ENCODE data around the gene ACTR8.
A peak's percentile ranks its signal among the peaks of the same experiment; 100 is the strongest.
"Not testable (repeated sequence)": the region's sequence is repeated elsewhere in the genome, so short reads cannot be mapped to it uniquely, and the experiment has no call there.

The ACTR8 gene

DNA sequence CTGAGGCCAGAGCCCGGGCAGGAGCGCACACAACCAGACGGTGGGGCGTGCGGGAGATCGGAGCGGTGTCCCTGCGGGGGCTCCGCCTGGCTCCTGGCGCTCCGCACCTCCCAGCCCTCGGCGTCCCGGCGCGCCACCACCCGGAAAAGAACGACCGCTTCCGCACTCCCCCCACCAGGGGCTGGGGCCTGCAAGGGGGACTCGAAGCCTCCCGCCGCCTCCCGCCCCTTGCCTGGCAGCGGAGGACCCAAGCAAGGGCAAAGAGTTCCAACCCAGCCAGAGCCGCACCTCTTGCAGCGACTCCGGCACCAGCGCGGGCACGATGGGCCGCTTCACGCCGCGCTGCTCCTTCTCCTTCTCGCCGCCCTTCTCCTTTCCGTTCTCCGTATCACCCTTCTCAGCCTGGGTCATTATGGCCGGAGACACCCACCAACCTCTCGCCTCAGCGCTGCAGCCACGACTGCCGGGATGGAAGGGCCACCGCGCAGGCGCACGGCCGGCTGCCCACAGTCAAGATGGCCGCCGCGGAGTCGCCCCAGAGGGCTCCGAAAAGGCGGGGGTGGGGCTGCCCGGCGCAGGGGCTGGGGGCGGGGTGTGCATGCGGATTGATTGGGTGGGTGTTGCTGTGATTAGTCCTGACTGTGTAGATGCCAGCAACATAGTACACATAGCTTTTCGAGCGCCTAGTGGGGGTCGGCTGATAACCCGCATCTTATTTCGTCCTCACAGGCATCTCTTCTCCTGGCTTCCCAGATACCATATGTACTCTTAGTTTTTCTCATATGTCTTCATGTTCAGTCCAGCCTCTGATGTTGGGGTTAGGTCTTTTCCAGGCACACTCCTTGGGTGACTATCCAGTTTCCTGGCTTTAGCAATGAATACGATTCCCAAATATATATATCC is at the start of gene ACTR8:
ACTR8 (minus strand) TSS at position 462 of the 903 bp plus-strand sequence; CDS start at position 411, 51 bp downstream.
- H3K9me3 ChIP-seq (ENCODE audit: control insufficient read depth in 5 of 5, low read length in 5 of 5) = no peaks in the 10 kb centered on the region
- peak within 1 kb of the TSS; percentile 87 to 99 (median 95) for H3K4me3 ChIP-seq (ENCODE audit: low read depth in 1 of 5, low read length in 5 of 5)
- no peaks in the 10 kb centered on the region for H3K27me3 ChIP-seq (ENCODE audit: control insufficient read depth in 5 of 5, insufficient read depth in 4 of 5, low read length in 5 of 5)
- peak within 1 kb of the TSS; percentile 48 to 89 (median 81) for H3K9ac ChIP-seq (ENCODE audit: low read length in 5 of 5)
- peaks cover 3 to 21% (median 18%) of the 10 kb centered on the region in 5 donors for H3K4me1 ChIP-seq (ENCODE audit: control insufficient read depth in 5 of 5, insufficient read depth in 5 of 5, low read length in 5 of 5)
- H3K36me3 ChIP-seq (ENCODE audit: control insufficient read depth in 5 of 5, insufficient read depth in 5 of 5, low read length in 5 of 5) = peaks cover 27 to 56% (median 43%) of the 10 kb centered on the region in 5 donors
- peak within 1 kb of the TSS; percentile 75 for H3K27ac ChIP-seq (ENCODE audit: low read depth, low read length)

DNA sequence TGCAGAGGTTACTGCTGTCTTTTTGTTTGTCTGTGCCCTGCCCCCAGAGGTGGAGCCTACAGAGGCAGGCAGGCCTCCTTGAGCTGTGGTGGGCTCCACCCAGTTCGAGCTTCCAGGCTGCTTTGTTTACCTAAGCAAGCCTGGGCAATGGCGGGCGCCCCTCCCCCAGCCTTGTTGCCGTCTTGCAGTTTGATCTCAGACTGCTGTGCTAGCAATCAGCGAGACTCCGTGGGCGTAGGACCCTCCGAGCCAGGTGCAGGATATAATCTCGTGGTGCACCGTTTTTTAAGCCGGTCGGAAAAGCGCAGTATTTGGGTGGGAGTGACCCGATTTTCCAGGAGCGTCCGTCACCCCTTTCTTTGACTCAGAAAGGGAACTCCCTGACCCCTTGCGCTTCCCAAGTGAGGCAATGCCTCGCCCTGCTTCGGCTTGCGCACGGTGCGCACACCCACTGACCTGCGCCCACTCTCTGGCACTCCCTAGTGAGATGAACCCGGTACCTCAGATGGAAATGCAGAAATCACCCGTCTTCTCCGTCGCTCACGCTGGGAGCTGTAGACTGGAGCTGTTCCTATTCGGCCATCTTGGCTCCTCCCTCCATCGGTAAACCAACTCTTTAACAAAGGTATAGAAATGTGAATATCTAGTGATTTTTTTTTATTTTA is 45.4 kb upstream of the ACTR8 start:
- H3K27me3 ChIP-seq (ENCODE audit: control insufficient read depth in 5 of 5, insufficient read depth in 4 of 5, low read length in 5 of 5); H3K27ac ChIP-seq (ENCODE audit: low read depth, low read length); H3K9me3 ChIP-seq (ENCODE audit: control insufficient read depth in 5 of 5, low read length in 5 of 5); H3K4me1 ChIP-seq (ENCODE audit: control insufficient read depth in 5 of 5, insufficient read depth in 5 of 5, low read length in 5 of 5); H3K4me3 ChIP-seq (ENCODE audit: low read depth in 1 of 5, low read length in 5 of 5); H3K36me3 ChIP-seq (ENCODE audit: control insufficient read depth in 5 of 5, insufficient read depth in 5 of 5, low read length in 5 of 5); H3K9ac ChIP-seq (ENCODE audit: low read length in 5 of 5): not testable (repeated sequence)

GRCh38 chr3:53921296-53921695 is 39.3 kb upstream of the ACTR8 start:
- Histone ChIP-seq H3K27me3 (ENCODE audit: control insufficient read depth in 5 of 5, insufficient read depth in 4 of 5, low read length in 5 of 5) (no peaks in the 10 kb centered on the region), H3K9me3 (ENCODE audit: control insufficient read depth in 5 of 5, low read length in 5 of 5) (peaks cover 0 to 13% (median 6%) of the 10 kb centered on the region in 5 donors), H3K27ac (ENCODE audit: low read depth, low read length) (no peak overlapping the region), H3K4me1 (ENCODE audit: control insufficient read depth in 5 of 5, insufficient read depth in 5 of 5, low read length in 5 of 5) (no peaks in the 10 kb centered on the region), H3K4me3 (ENCODE audit: low read depth in 1 of 5, low read length in 5 of 5) (no peak overlapping the region), H3K9ac (ENCODE audit: low read length in 5 of 5) (no peak overlapping the region), H3K36me3 (ENCODE audit: control insufficient read depth in 5 of 5, insufficient read depth in 5 of 5, low read length in 5 of 5) (no peaks in the 10 kb centered on the region)

DNA sequence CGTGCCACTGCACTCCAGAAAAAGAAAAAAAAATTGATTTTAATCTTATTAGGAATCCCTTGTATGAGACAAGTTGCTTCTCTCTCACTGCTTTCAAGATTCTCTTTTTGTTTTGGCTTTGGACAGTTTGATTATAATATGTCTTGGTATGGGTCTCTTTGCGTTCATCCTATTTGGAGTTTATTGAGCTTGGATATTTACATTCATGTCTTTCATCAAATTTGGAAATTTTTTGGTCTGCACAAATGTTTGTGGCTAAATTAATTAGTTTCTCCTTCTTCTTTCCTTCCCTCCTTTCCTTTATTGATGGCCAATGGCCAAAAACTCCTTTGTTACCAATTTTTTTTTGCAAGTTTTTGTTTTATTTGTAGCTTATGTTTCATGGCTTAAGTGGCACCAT is 37.8 kb upstream of the ACTR8 start:
- Histone ChIP-seq H3K4me3 (ENCODE audit: low read depth in 1 of 5, low read length in 5 of 5) (no peak overlapping the region), H3K36me3 (ENCODE audit: control insufficient read depth in 5 of 5, insufficient read depth in 5 of 5, low read length in 5 of 5) (no peaks in the 10 kb centered on the region), H3K9me3 (ENCODE audit: control insufficient read depth in 5 of 5, low read length in 5 of 5) (peaks cover 0 to 13% (median 6%) of the 10 kb centered on the region in 5 donors), H3K27me3 (ENCODE audit: control insufficient read depth in 5 of 5, insufficient read depth in 4 of 5, low read length in 5 of 5) (no peaks in the 10 kb centered on the region), H3K4me1 (ENCODE audit: control insufficient read depth in 5 of 5, insufficient read depth in 5 of 5, low read length in 5 of 5) (no peaks in the 10 kb centered on the region), H3K27ac (ENCODE audit: low read depth, low read length) (no peak overlapping the region), H3K9ac (ENCODE audit: low read length in 5 of 5) (no peak overlapping the region)

DNA sequence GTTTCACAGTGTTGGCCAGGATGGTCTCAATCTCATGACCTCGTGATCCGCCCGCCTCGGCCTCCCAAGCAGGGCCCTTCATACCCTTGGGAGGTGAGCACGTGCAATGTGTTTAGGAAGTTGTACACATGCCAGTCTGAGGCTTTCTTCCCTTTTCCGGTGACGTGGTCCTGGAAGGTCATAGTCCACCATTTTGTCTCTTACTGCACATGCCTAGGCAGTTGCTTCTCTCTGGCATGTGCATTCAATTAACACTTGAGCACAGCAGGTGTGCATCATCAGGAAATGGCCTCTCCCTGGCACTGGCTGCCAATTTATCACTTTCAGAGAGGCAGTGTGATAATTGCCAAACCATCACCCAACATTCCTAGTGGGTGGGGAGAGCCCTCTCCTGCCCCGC is 31.4 kb upstream of the ACTR8 start:
- H3K9me3 ChIP-seq (ENCODE audit: control insufficient read depth in 5 of 5, low read length in 5 of 5) = peaks cover 0 to 4% (median 2%) of the 10 kb centered on the region in 5 donors
- H3K27ac ChIP-seq (ENCODE audit: low read depth, low read length) = no peak overlapping the region
- no peak overlapping the region for H3K9ac ChIP-seq (ENCODE audit: low read length in 5 of 5)
- no peak overlapping the region for H3K4me3 ChIP-seq (ENCODE audit: low read depth in 1 of 5, low read length in 5 of 5)
- no peaks in the 10 kb centered on the region for H3K4me1 ChIP-seq (ENCODE audit: control insufficient read depth in 5 of 5, insufficient read depth in 5 of 5, low read length in 5 of 5)
- no peaks in the 10 kb centered on the region for H3K36me3 ChIP-seq (ENCODE audit: control insufficient read depth in 5 of 5, insufficient read depth in 5 of 5, low read length in 5 of 5)
- peaks cover 0 to 4% (median 0%) of the 10 kb centered on the region in 5 donors for H3K27me3 ChIP-seq (ENCODE audit: control insufficient read depth in 5 of 5, insufficient read depth in 4 of 5, low read length in 5 of 5)

GRCh38 chr3:53902711-53903110 is 20.8 kb upstream of the ACTR8 start:
- H3K27me3 ChIP-seq (ENCODE audit: control insufficient read depth in 5 of 5, insufficient read depth in 4 of 5, low read length in 5 of 5) = peaks cover under 1 to 6% (median under 1%) of the 10 kb centered on the region in 5 donors
- no peak overlapping the region for H3K9ac ChIP-seq (ENCODE audit: low read length in 5 of 5)
- H3K4me3 ChIP-seq (ENCODE audit: low read depth in 1 of 5, low read length in 5 of 5) = no peak overlapping the region
- no peak overlapping the region for H3K27ac ChIP-seq (ENCODE audit: low read depth, low read length)
- no peaks in the 10 kb centered on the region for H3K9me3 ChIP-seq (ENCODE audit: control insufficient read depth in 5 of 5, low read length in 5 of 5)
- no peaks in the 10 kb centered on the region for H3K4me1 ChIP-seq (ENCODE audit: control insufficient read depth in 5 of 5, insufficient read depth in 5 of 5, low read length in 5 of 5)
- no peaks in the 10 kb centered on the region for H3K36me3 ChIP-seq (ENCODE audit: control insufficient read depth in 5 of 5, insufficient read depth in 5 of 5, low read length in 5 of 5)

DNA sequence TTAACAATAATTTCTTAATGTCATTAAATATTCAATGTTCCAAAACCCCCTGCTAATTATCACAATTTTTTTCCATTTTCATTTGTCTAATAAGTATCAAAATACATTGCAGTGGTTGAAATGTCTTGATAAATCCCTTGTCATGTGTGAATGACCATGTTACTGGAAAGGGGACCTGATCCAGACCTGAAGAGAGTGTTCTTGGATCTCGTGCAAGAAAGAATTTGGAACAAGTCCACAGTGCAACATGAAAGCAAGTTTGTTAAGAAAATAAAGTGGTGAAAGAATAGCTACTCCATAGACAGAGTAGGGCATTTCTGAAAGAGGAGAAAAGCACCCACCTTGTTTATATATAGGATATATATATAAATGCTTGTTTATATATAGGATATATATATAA is 20.1 kb upstream of the ACTR8 start:
- H3K27ac ChIP-seq (ENCODE audit: low read depth, low read length) = no peak overlapping the region
- H3K27me3 ChIP-seq (ENCODE audit: control insufficient read depth in 5 of 5, insufficient read depth in 4 of 5, low read length in 5 of 5) = peaks cover 4 to 9% (median 7%) of the 10 kb centered on the region in 5 donors
- H3K4me1 ChIP-seq (ENCODE audit: control insufficient read depth in 5 of 5, insufficient read depth in 5 of 5, low read length in 5 of 5) = no peaks in the 10 kb centered on the region
- H3K4me3 ChIP-seq (ENCODE audit: low read depth in 1 of 5, low read length in 5 of 5) = no peak overlapping the region
- no peak overlapping the region for H3K9ac ChIP-seq (ENCODE audit: low read length in 5 of 5)
- H3K9me3 ChIP-seq (ENCODE audit: control insufficient read depth in 5 of 5, low read length in 5 of 5) = no peaks in the 10 kb centered on the region
- H3K36me3 ChIP-seq (ENCODE audit: control insufficient read depth in 5 of 5, insufficient read depth in 5 of 5, low read length in 5 of 5) = no peaks in the 10 kb centered on the region

GRCh38 chr3:53900666-53901331 is 18.8 kb upstream of the ACTR8 start:
- Histone ChIP-seq H3K36me3 (ENCODE audit: control insufficient read depth in 5 of 5, insufficient read depth in 5 of 5, low read length in 5 of 5) (no peaks in the 10 kb centered on the region), H3K27ac (ENCODE audit: low read depth, low read length) (no peak overlapping the region), H3K9ac (ENCODE audit: low read length in 5 of 5) (no peak overlapping the region), H3K9me3 (ENCODE audit: control insufficient read depth in 5 of 5, low read length in 5 of 5) (no peaks in the 10 kb centered on the region), H3K4me3 (ENCODE audit: low read depth in 1 of 5, low read length in 5 of 5) (no peak overlapping the region), H3K4me1 (ENCODE audit: control insufficient read depth in 5 of 5, insufficient read depth in 5 of 5, low read length in 5 of 5) (no peaks in the 10 kb centered on the region), H3K27me3 (ENCODE audit: control insufficient read depth in 5 of 5, insufficient read depth in 4 of 5, low read length in 5 of 5) (peaks cover 4 to 12% (median 9%) of the 10 kb centered on the region in 5 donors)

DNA sequence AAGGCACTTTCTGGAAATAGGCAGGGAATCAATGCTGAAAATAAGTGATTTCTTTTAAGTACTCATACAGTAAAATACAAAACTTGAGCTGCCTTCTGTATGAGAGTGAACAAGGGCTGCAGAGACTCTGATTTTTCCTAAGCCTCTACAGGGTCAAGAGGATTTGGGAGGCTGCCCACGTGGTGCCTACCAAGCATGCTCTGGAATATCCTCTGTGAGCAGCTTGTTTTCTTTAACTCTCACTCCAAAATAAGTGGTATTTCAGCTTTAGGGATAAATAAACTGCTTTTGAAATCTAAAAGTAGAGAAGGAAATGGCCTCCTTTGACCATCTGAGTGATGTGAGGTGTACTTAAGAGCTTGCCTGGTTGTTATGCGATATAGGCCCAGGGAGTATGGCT is 17.8 kb upstream of the ACTR8 start:
- Histone ChIP-seq H3K4me1 (ENCODE audit: control insufficient read depth in 5 of 5, insufficient read depth in 5 of 5, low read length in 5 of 5) (no peaks in the 10 kb centered on the region), H3K9ac (ENCODE audit: low read length in 5 of 5) (no peak overlapping the region), H3K9me3 (ENCODE audit: control insufficient read depth in 5 of 5, low read length in 5 of 5) (no peaks in the 10 kb centered on the region), H3K36me3 (ENCODE audit: control insufficient read depth in 5 of 5, insufficient read depth in 5 of 5, low read length in 5 of 5) (no peaks in the 10 kb centered on the region), H3K27ac (ENCODE audit: low read depth, low read length) (no peak overlapping the region), H3K27me3 (ENCODE audit: control insufficient read depth in 5 of 5, insufficient read depth in 4 of 5, low read length in 5 of 5) (peaks cover 4 to 12% (median 8%) of the 10 kb centered on the region in 5 donors), H3K4me3 (ENCODE audit: low read depth in 1 of 5, low read length in 5 of 5) (no peak overlapping the region)
